SU-DHL-6 (cell line): ENCODE results near the gene CBY3.
"Not testable (repeated sequence)": the region's sequence is repeated elsewhere in the genome, so short reads cannot be mapped to it uniquely, and the experiment has no call there.

Experiments used
- H2AFZ ChIP-seq: fragments of 200-600 bp; sonication (generic); 2 replicates; pipeline ENCODE4 v1.6.1; 2014; ENCODE audit warnings: low read depth, mild to moderate bottlenecking, moderate library complexity, mixed read lengths, antibody characterized with exemption, low read length; ENCODE audit not compliant: severe bottlenecking
- H3F3A ChIP-seq: fragments of 200-600 bp; shearing (Covaris generic); 2 replicates; pipeline ENCODE4 v1.6.0; 2016; ENCODE audit warnings: antibody characterized with exemption, mild to moderate bottlenecking; ENCODE audit not compliant: insufficient read depth
- H3K27ac ChIP-seq: fragments of 200-600 bp; sonication (generic); 2 replicates; pipeline ENCODE4 v1.5.1; 2016; ENCODE audit warnings: low read depth, mild to moderate bottlenecking, low read length, moderate library complexity, mixed read lengths
- H3K27me3 ChIP-seq: fragments of 200-600 bp; sonication (generic), shearing (Covaris generic); 2 replicates; pipeline ENCODE4 v1.6.0; 2014; ENCODE audit warnings: mild to moderate bottlenecking, low read length
- H3K36me3 ChIP-seq: fragments of 200-600 bp; sonication (generic); 2 replicates; pipeline ENCODE4 v1.6.1; 2014; ENCODE audit warnings: mild to moderate bottlenecking, low read length, mixed read lengths
- H3K4me2 ChIP-seq: fragments of 300-600, 200-600 bp; shearing (Covaris generic), sonication (generic); 2 replicates; pipeline ENCODE4 v1.6.0; 2014; ENCODE audit warnings: low read length, low read depth, mild to moderate bottlenecking; ENCODE audit not compliant: poor library complexity, severe bottlenecking
- H3K4me3 ChIP-seq: fragments of 200-600 bp; sonication (generic); 2 replicates; pipeline ENCODE4 v1.5.1; 2014; ENCODE audit warnings: antibody characterized with exemption, low read length, mild to moderate bottlenecking, mixed read lengths; ENCODE audit not compliant: insufficient read depth, poor library complexity, severe bottlenecking
- H3K79me2 ChIP-seq: fragments of 200-600 bp; sonication (generic); 2 replicates; pipeline ENCODE4 v1.6.1; 2014; ENCODE audit warnings: mild to moderate bottlenecking, low read length, moderate library complexity; ENCODE audit not compliant: insufficient read depth
- H3K9ac ChIP-seq: fragments of 200-600 bp; sonication (generic); 2 replicates; pipeline ENCODE4 v1.7.0; 2014; ENCODE audit warnings: mild to moderate bottlenecking, low read length
- H3K9me2 ChIP-seq: fragments of 200-600 bp; sonication (generic); replicated peaks from 2 replicates; pipeline ENCODE4 v1.6.1; 2014; ENCODE audit warnings: low read length; ENCODE audit not compliant: insufficient read depth
- H3K9me3 ChIP-seq: fragments of 200-600 bp; sonication (generic); 2 replicates; pipeline ENCODE4 v1.6.1; 2014; ENCODE audit warnings: low read length, mixed read lengths; ENCODE audit not compliant: insufficient read depth
- H4K20me1 ChIP-seq: fragments of 200-600 bp; sonication (generic); 2 replicates; pipeline ENCODE4 v1.6.1; 2014; ENCODE audit warnings: low read depth, mild to moderate bottlenecking, antibody characterized with exemption, low read length, moderate library complexity, mixed read lengths
- EZH2phosphoT487 ChIP-seq: fragments of 200-600 bp; sonication (generic), shearing (Covaris generic); conservative IDR thresholded peaks from 2 replicates; pipeline ENCODE4 v1.6.1; 2018; ENCODE audit warnings: mild to moderate bottlenecking, antibody characterized with exemption, low read length, moderate library complexity, mixed read lengths
- TF ChIP-seq, protein P1 (sequence below): fragments of 200-600 bp; sonication (generic); IDR thresholded peaks from one replicate; pipeline ENCODE4 v1.5.1; 2017; ENCODE audit warnings: antibody characterized with exemption, mild to moderate bottlenecking, low read length, moderate library complexity; ENCODE audit not compliant: insufficient read depth, poor library complexity, severe bottlenecking

Gene CBY3

DNA sequence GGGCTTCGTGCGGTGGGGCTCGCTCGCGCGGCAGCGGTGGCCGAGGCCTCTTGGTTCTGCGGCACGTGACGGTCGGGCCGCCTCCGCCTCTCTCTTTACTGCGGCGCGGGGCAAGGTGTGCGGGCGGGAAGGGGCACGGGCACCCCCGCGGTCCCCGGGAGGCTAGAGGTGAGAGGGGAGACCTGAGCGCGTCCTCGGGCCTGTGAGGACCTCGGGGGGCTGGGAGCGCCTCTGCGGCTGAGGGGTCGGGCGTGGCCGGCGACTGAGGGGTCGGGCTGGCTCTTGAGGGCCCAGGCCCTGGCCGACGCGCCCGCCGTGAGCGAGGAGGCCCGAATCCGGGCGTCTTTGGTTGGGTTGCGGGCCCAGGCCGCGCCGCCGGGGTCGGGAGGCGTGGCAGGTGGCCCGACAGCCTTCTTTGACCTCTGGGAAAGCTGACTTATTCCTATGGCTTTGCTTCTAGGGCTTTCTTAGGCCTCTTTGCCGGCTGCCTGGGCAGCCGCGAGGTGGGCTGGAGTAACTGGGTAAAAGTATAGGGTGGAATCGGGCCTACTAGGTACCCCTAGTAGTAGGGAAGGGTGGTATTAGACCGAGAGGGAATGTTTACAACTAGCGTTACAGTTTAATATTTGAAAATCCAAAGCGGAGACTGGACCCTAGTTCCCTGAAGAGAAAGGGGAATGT lies 18.2 kb upstream of the CBY3 start, which contains the start of gene CANX:
Gene CANX, plus strand, starts transcription at position 33 of the 681 bp plus-strand sequence. CDS start 6,715 bp downstream, outside the sequence.
- Histone ChIP-seq H3K4me3 (peak within 1 kb of the TSS; percentile 90), H3K27ac (peak within 1 kb of the TSS; percentile 74), H2AFZ (peak within 1 kb of the TSS; percentile 6), H3K4me2 (peak within 1 kb of the TSS; percentile 94), H3K27me3 (no peaks in the 10 kb centered on the region), H3K79me2 (peaks cover 53% of the 10 kb centered on the region), H3F3A (peaks cover 9% of the 10 kb centered on the region; the same call in 1 of the 2 replicates), H3K9me3 (no peaks in the 10 kb centered on the region), H3K9ac (peak within 1 kb of the TSS; percentile 99), H3K36me3 (peaks cover 7% of the 10 kb centered on the region; the same call in 1 of the 2 replicates), H3K9me2 (no peaks in the 10 kb centered on the region), H4K20me1 (peaks cover 17% of the 10 kb centered on the region; the same call in 1 of the 2 replicates)
- no peak for TF ChIP-seq EZH2phosphoT487
- TF ChIP-seq, protein P1, sequence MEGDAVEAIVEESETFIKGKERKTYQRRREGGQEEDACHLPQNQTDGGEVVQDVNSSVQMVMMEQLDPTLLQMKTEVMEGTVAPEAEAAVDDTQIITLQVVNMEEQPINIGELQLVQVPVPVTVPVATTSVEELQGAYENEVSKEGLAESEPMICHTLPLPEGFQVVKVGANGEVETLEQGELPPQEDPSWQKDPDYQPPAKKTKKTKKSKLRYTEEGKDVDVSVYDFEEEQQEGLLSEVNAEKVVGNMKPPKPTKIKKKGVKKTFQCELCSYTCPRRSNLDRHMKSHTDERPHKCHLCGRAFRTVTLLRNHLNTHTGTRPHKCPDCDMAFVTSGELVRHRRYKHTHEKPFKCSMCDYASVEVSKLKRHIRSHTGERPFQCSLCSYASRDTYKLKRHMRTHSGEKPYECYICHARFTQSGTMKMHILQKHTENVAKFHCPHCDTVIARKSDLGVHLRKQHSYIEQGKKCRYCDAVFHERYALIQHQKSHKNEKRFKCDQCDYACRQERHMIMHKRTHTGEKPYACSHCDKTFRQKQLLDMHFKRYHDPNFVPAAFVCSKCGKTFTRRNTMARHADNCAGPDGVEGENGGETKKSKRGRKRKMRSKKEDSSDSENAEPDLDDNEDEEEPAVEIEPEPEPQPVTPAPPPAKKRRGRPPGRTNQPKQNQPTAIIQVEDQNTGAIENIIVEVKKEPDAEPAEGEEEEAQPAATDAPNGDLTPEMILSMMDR = no peak

GRCh38 chr5:179697993-179698934 lies 17.4 kb upstream of the CBY3 start:
- no peaks in the 10 kb centered on the region for H3K27me3 ChIP-seq
- peak overlapping the region; percentile 6 for H2AFZ ChIP-seq
- peaks cover 45% of the 10 kb centered on the region for H3K79me2 ChIP-seq
- H3K4me3 ChIP-seq = peak overlapping the region; percentile 90
- no peaks in the 10 kb centered on the region for H3K9me2 ChIP-seq
- no peaks in the 10 kb centered on the region for H3K9me3 ChIP-seq
- TF ChIP-seq, protein P1 = no peak
- no peak for TF ChIP-seq EZH2phosphoT487
- H3F3A ChIP-seq = peaks cover 9% of the 10 kb centered on the region; the same call in 1 of the 2 replicates
- H3K9ac ChIP-seq = peak overlapping the region; percentile 99
- H3K36me3 ChIP-seq = no peaks in the 10 kb centered on the region; the same call in 1 of the 2 replicates
- peak overlapping the region; percentile 94 for H3K4me2 ChIP-seq
- H3K27ac ChIP-seq = peak overlapping the region; percentile 74
- H4K20me1 ChIP-seq = peaks cover 9% of the 10 kb centered on the region; the same call in 1 of the 2 replicates

GRCh38 chr5:179697543-179697942 lies 16.7 kb upstream of the CBY3 start:
- H3K9me3 ChIP-seq, H3K27me3 ChIP-seq, H3K36me3 ChIP-seq, H3K9me2 ChIP-seq, H3F3A ChIP-seq, H4K20me1 ChIP-seq: not testable (repeated sequence)
- H3K79me2 ChIP-seq = peaks cover 38% of the 10 kb centered on the region
- H3K4me2 ChIP-seq = peak overlapping the region; percentile 94
- H3K4me3 ChIP-seq = peak overlapping the region; percentile 58
- peak overlapping the region; percentile 74 for H3K27ac ChIP-seq
- peak overlapping the region; percentile 6 for H2AFZ ChIP-seq
- peak overlapping the region; percentile 77 for H3K9ac ChIP-seq
